ENCODE results near the gene IGFBP4.

IGFBP4 gene

DNA sequence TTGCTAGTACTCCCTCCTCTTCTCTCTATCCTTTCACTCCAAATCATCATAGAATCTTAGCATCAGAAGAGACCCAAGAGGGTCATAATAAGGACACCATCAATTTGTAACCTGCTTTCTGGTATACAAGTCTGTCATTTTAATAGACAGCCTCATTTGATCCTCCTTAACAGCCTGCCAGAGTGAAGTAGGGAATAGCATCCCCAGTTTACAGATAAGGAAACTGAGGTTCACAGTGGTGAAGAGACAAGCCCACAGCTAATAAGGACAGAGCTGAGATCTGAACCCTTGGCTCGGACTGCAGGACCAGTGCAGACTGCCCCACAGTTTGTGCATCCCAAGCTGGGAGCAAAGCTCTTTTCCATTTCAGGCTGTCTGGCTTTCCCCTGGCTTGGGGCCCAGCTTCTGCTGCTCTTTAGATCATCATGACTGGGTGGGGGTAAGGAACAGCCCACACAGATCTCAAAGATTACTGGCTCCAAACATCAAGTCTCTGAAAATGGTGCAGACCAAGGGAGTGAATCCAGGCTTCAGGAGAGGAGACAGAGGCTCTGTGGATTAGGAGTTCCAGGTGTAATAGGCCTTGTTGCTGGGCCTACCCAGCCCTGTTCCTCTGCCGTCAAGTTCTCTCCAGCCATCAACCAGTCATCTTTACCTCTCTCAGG is 10.3 kb upstream of the IGFBP4 start:
- DNase-seq (ENCODE audit: low spot score): no peak

DNA sequence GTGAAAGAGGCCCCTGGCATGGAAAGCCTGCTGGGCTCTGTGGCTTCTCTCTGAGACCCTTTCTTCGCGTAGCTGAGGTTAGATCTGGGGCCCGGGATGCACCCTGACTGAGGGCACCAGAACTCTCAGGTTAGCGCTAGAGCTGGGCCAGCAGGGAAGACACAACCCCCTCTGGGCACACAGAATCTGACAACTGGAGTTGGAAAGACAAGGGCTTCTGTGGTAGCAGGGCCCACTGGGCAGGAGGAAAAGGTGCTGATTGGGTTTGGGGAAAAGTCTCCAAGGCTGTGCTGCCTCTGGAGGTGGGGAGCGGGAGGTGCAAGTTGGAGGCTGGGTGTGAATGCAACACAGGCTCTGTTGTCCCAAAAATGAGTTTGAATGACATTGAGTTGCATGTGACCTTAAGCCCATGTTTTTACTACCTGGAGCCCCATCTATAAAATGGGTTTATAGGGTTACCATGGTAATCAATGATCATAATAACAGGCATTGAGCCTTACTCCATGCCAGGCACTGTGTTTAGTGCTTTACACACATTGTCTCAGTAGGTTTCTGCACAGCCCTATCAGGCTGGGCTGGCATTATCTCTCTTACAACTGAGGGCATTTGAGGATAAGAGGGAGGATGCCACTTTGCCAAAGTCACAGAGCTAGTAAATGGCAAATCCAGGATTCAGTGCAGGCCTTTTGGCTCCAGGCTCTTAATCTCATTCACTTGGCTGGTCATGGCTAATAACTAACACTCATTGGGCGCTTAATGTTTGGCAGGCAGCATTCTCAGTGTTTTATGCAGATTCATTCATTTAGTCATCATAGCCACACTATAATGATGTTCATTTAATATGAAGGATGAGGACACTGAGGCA is 9.5 kb upstream of the IGFBP4 start:
- peak; percentile 12 for DNase-seq (ENCODE audit: low spot score)

DNA sequence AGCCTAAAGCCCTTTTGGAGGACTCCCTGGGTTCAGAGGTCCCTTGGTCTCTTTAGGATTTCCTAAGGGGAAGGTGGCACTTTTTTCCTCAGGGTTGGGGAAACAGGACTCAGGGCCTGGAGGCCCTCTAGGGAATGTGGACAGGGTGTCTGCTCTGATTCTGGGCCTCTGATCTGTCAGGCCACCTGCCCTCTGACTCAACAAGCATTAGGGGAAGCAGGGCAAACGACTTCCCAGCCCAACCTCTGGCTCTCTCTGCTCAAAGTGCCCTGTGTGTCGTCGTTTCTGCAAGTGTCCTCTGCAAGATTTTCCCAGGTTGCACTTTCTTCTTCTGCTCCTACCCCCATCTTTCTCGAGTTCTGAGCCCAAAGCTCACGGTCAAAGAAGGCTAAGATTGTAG is 6.6 kb upstream of the IGFBP4 start:
- no peak for DNase-seq (ENCODE audit: low spot score)

DNA sequence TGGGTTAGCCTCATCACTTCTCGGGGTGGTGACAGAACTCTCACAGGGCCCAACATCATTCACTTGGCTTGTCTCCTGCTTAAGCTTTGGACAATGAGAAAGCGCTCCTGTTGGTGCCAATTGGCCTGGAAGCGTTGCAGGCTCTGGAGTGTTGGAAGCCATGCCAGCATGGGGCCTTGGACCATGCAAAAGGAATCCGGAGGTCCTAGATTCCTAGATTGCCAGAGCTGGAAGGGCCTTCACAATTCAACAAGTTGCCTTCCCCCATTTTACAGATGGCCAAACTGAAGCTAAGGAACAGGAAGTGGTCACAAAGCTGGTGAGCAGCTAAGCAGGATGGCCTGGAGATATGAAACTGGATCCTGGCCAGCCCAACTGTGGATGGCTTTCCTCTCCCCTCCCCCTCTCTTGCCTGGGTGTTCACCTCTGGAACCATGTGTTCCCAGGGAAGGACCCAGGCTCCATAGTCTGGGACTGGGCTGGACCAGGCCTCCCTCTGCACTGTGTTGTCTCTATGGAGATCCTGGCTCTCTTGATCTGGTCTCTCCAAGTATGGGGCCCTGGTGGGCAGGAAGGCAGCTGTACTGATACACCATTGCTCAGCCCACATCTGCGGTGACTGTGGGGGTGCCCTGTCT is 6.0 kb upstream of the IGFBP4 start:
- DNase-seq (ENCODE audit: low spot score): no peak

DNA sequence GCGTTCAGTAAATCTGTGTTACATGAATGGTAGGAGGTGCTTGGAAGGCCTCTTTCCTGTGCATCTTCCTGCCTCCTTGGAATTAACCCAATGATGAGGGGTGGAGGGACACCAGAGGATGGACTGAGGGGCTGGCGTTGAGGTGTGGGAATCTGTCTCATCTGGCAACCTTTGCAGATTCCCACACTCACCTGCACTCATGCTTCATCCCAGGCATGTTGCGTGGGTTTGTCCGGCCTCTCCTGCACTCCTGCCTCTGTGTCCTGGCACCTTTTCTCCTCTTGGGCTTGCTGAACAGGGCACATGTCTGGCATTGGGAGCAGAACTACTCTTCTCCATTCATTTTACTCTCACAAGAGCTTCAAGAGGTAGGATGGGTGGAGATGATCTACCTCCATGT is 3.1 kb upstream of the IGFBP4 start:
- DNase-seq (ENCODE audit: low spot score): no peak

DNA sequence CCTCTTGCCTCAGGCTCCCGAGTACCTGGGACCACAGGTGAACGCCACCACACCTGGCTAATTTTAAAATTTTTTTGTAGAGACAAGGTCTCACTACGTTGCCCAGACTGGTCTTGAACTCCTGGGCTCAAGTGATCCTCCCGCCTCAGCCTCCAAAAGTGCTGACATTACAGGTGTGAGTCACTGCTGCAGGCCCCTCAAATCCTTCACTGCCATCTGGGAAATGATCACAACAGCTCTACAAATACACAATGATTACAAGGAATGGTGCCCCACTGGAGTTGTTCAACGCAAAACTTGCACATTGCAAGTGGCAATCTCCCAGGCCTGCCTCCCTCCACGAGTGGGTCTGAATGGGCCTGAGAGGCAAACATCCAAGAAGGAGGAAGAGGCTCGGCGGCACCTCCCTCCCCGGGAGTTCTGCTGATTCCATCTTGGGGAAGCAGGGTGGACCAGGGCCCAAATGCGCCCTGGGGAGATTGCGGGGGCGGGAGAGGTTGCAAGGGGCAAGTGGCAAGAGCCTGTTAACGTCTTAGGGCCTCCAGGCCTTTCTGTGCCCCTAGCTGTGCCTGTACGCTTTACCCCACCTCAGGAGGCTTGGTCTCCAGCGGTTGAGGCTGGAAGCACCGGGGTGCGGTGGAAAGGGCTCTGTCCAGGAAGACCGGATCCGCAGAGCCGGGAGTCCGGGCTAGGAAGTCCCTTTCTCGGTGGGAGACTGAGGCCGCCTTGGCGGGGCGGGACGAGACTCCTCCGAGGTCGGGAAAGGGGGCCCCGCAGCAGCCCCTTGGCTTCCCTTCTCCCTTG is 656 bp upstream of the IGFBP4 start:
- DNase-seq (ENCODE audit: low spot score): no peak

DNA sequence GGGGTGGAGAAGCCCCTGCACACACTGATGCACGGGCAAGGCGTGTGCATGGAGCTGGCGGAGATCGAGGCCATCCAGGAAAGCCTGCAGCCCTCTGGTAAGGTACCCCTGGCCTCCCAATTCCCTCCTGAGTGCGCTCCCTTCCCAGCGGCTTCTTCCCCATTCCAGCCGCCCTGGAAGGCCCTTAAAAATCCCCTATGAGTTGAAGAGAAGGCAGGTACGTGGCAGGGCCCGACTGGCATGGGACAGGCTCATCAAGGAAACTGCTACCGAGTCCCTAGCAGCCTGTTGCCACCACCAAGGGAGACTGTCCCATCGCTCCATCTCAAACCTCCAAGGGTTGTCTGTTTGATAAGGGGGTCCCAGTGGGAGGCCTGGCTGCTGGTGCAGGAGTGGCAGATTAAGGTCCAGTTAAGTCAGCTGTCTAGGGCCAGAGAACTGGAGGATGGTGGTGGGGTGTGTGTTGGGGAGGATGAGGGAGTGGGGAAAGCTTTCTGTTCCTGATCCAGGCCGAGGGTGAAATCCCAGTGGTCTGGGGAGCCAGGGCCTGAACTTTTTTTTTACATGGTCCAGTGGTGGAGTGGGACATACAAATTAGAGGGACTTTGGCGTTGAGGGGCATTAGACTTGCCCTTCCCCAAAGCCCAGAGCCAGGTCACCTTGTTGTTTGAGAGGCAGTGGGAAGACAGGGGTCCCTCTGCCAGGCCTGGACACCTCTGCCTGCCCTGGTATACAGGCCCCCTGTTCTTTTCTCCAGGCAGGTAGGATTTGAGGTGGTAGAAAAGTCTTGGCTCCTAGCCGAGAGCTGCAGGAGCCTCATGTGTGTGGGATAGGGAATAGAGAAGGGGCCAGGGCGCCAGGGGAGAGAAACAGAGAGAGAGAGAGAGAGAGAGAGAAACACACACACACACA is 994 bp downstream of the IGFBP4 start:
- DNase-seq (ENCODE audit: low spot score): no peak

DNA sequence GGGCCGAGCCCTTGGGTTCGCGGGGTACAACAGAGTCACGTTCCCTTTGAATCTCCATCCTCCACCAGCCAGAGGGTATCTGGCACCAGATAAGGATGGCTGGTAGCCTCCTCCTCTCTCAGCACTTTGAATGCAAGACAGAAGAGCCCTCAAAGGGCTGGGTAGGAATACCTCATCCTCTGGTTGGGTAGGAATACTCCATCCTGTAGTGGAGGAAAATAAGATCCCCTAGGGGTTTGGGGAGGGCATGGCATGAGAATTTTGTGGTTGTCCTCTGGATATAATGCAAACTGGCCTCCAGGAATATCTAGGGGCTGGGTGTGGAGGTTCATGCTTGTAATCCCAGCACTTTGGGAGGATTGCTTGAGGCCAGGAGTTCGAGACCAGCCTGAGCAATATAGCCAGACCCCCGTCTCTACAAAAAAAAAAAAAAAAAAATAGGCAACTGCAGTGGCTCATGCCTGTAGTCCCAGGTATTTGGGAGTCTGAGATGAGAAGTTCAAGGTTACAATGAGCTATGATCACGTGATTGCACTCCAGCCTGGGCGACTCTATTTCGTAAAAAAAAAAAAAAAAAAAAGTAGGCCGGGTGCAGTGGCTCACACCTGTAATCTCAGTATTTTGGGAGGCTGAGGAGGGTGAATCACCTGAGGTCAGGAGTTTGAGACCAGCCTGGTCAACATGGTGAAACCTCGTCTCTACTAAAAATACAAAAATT is 2.7 kb downstream of the IGFBP4 start:
- no peak for DNase-seq (ENCODE audit: low spot score)

DNA sequence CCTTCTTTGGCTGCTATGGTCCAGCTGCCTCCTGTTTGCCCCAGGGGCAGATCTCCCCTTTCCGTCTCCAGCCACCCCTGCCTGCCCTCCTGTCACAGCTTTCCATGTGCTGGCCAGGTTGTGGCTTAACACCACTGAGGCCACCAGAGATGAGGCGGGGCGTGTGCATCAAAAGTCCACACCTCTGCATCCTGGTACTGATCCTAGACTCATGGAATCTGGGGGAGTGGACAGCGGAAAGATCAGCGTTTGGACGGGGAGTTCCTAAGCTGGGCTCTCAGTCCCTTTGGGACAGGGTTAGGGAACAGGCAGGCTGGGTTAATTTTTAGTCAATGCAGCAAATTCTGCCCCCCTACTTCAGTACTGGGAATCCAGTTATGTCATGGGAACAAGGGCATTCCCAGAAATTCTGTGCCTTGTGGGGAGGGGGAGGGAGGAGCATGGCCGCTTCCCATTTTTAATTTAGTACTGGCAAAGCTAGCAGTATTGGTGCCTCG is 3.9 kb downstream of the IGFBP4 start:
- no peak for DNase-seq (ENCODE audit: low spot score)

DNA sequence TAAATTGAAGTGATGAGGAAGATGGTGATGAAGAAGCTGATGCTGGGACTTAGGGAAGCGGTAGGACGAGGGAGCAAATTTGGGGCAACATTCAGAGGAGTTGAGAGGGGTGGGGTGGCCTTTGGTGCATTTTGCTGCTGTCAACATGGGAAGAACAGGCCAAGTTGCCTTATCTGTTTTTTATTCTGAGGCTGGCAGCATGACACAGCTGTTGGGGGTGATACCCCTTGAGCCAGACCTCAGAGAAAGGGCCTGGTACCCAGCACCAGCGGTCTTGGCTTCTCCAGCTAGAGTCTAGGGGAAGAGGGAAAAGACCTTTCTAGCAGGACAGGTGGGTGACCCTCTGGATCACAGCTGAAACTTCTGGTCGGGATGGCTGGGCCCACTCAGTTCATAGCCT is 4.6 kb downstream of the IGFBP4 start:
- DNase-seq (ENCODE audit: low spot score): no peak

DNA sequence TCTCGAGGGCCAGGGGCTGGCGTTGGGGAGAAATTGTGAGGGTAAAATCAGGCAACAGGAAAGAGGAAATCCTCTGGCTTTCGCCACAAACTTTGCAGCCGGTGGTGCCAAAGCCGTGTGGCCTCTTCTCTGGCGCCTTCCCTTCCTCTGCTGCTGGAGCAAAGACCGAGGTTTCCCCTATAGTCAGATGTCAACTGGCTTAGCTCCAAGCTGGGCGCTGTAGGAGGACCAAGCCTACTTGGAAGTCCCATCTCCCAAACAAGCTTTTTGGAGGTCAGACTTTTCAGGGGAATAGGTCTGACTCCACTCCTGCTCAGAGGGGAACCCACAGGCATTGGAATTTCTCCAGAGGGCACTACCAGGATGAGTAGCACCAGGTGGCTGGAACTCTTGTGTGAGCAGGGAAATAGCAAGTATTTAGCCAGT is 5.0 kb downstream of the IGFBP4 start:
- DNase-seq (ENCODE audit: low spot score): no peak

DNA sequence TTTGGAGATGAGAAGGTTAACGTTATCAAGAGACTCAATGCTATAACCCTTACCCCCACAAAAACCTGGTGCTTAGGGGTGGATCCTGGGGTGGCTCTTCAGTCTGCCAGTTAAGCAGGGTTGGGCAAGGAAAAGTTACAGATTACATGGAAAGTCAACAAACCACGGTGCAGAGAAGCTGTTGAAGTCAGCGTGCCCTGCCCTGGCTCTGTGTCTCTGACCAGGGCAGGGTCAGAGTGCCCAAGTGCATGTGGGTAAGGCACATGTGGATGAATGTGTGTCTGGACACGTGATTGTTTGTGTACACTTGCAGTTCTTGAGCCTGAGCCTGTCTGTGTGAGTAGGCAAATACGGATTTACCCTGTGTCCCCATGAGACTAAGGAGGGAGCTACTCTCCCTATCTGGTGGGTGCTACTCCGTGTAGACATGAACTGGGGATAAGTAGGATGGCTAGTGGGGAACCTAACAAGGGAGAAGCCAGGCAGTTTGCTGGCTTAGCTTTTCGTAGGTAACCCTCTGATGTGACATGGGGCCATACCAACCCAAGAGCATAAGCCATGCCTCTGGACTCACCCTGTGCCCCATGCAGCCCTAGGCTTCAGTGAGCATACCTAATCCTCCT is 5.5 kb downstream of the IGFBP4 start:
- peak; percentile 47 for DNase-seq (ENCODE audit: low spot score)

DNA sequence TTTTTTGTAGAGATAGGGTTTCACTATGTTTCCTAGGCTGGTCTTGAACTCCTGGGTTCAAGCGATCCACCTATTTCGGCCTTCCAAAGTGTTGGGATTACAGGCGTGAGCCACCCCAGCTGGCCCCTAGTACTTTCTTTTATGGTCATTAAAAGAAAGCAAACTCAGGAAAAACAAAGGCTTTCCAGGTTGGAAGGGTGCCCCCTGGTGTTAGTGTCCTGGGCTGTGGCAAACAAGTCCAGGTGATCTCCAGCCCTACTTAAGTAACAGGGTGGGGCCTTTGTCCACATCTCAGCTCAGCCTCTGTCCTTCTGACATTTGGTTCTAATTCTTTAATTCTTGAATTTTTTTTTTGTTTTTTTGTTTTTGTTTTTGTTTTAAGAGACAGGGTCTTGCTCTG is 6.9 kb downstream of the IGFBP4 start:
- DNase-seq (ENCODE audit: low spot score): peak; percentile 38

DNA sequence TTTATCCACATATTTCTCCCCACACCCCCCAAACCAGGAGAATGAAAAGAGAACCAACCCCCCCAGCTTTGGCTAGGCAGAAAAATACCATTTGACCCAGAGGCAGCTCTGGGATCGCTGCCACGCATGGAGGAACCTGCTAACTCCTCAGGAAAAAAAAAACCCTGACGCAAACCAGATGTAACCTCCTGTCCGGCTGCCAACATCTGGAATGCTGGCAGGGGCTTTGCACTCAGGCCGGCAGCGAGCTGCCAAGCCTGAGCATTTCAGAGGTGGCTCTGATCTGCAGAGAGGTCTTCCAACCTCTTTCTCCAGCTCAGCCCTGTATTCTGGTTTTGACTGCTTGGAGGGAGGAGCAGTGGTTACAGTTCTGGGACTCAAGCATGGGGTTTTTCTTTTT is 8.2 kb downstream of the IGFBP4 start:
- DNase-seq (ENCODE audit: low spot score): no peak

DNA sequence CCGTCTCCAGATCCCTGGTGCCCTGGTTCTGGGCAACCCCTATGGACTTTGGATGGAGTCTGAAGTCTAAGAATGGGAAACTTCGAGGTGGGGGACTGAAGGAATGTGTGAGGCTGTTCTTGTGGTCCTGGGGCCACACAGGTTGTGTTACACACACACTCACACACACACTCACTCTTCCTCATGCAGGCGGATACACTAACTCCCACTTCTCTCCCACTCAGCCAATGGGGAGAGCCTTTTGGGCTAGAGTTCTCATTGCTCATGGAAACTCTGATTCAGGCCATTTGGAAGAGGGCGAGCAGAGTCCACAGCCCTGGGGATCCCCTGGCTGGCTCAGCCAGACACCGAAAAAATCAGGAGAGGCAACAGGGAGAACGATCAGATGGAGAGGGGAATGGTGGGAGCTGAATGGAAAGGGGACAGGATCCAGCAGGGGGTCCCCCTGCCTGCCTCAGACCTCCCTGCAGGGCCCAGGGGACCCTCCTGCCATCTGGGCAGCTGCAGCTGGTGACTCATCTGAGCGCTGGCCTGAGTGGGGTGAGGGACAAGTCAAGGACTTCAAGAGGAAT is 9.1 kb downstream of the IGFBP4 start:
- no peak for DNase-seq (ENCODE audit: low spot score)

DNA sequence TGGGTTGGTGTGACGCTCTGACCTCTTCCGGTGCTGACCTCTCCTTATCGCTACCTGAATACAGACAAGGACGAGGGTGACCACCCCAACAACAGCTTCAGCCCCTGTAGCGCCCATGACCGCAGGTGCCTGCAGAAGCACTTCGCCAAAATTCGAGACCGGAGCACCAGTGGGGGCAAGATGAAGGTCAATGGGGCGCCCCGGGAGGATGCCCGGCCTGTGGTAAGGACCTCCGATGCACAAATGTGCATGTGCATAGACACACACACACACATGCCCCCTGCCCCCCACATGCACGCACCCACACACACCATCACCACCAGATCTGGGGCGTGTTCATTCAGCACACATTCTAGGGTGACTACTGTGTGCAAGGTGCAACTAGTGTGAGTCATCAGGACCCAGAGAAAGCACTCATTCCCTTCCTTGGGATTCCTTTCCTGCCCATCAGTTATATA is 9.7 kb downstream of the IGFBP4 start:
- no peak for DNase-seq (ENCODE audit: low spot score)

DNA sequence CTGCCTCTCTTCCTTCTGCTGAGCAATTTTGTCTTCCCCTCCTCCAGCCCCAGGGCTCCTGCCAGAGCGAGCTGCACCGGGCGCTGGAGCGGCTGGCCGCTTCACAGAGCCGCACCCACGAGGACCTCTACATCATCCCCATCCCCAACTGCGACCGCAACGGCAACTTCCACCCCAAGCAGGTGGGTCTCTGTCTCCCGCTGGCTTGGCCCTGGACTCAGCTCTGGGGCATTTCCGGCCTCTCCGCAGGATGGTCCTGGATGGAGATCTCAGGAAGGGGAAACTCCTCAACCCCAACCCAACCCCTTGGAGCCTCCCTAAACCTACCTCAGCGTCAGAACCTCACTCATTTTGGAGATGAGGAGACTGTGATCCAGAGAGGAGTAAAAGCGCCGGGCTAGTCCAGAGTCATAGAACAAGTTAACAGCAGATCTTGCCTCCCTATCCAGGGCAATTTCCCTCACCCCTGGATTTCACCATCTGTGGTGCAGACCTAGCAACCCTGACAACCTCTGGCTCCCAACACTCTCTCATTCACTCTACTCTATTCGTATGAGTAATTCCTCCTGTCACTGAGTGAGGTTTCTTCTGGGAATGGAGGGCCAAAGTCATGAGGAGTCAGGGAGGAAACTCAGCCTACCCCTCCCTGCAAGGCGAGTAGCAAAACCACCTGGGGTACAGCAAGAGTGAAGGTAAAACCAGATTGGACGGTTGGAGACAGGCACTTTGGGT is 10.8 kb downstream of the IGFBP4 start:
- no peak for DNase-seq (ENCODE audit: low spot score)

DNA sequence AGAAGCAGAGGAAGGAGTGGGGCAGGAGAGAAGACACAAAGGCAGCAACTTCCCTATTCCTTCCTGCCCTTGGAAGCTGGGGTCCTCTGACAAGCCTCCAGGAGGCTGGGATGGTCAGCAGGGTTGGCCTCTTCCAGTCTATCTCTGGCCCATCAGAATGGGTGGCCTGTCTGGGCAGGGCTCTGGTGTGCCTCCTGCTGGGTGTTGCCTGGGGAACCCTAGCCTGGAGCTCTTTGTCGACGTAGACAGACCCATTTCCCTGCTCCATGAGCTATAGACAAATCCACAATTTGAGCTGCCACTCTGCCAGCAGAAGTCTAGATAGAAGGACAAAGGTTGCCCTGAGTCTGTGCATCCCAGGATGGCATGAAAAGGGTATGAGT is 11.4 kb downstream of the IGFBP4 start:
- DNase-seq (ENCODE audit: low spot score): no peak

Data from LoVo (cell line).